ENCODE results near the gene ATF7IP2. TPM values are rescaled to one million over a fixed set of nuclear protein-coding genes. Genes with fewer than 3 reads are reported as not detected.

ATF7IP2 gene
- total and polyA plus RNA-seq, 9 of the 15 experiments (the other 6 are each of a cell fraction or from before 2014, with no cell fraction given), result 131 to 515 (median 196) TPM

DNA sequence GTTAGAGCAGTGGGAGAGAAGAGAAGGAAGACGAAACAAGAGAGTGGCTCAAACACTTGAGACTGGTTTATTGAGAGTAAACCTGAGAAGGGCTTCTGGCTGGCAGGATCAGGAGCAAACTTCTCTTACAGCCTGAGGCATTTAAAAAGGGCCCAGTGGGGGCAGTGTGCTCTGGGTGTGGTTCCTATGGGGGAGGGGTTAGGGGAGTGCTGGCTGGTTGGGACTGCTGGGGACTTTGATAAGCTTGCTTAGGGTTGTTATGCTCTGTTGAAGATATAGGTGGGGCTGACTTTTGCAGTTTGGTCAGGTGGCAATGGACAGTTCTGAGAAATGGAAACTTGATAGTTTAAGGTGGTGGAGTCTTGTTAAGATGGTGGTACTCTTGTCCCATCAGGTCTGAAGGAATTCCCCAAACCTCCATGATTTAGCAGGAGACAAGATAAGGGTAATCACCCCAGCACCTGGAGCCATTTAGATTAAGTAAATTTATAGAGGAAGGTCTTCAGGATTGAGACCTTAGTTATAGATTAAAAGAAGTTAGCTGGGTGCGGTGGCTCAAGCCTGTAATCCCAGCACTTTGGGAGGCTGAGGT, 115.3 kb downstream of the ATF7IP2 start (continued):
- TF ChIP-seq FOXM1 (IDR thresholded peaks at IDR 0.05; ENCODE audit: low read depth) (peak; percentile 66), FOXM1 (CRISPR knock-in tag; IDR thresholded peaks at IDR 0.05; ENCODE audit: low read depth) (no peak), RAD21 (CRISPR knock-in tag; conservative IDR thresholded peaks at IDR 0.05 in 1 of 2, IDR thresholded peaks at IDR 0.05 in 1 of 2) (peak in 1 of 2 experiments; percentile 9; a peak in 1 of 4 replicates), GTF2E2 (tag; IDR thresholded peaks at IDR 0.05) (no peak), TEAD1 (CRISPR knock-in tag; IDR thresholded peaks at IDR 0.05) (no peak), HSF4 (CRISPR knock-in tag; IDR thresholded peaks at IDR 0.05; ENCODE audit: borderline replicate concordance) (peak; percentile 88), ILK (tag; IDR thresholded peaks at IDR 0.05; ENCODE audit: borderline replicate concordance, low read depth) (no peak), MEIS2 (IDR thresholded peaks at IDR 0.05; ENCODE audit: partially characterized antibody) (peak; percentile 19), SMAD4 (CRISPR knock-in tag; conservative IDR thresholded peaks at IDR 0.05) (peak; percentile 84), EWSR1 (IDR thresholded peaks at IDR 0.05; ENCODE audit: borderline replicate concordance, low read depth, partially characterized antibody) (no peak), ZFP1 (CRISPR knock-in tag; IDR thresholded peaks at IDR 0.05) (no peak), LEF1 (IDR thresholded peaks at IDR 0.05) (peak; percentile 78), HDAC3 (IDR thresholded peaks at IDR 0.05; ENCODE audit: borderline replicate concordance, partially characterized antibody) (peak; percentile 36), TRIM24 (IDR thresholded peaks at IDR 0.05) (peak; percentile 98), DPF2 (IDR thresholded peaks at IDR 0.05) (peak; percentile 68)
- TF ChIP-seq, protein P1, sequence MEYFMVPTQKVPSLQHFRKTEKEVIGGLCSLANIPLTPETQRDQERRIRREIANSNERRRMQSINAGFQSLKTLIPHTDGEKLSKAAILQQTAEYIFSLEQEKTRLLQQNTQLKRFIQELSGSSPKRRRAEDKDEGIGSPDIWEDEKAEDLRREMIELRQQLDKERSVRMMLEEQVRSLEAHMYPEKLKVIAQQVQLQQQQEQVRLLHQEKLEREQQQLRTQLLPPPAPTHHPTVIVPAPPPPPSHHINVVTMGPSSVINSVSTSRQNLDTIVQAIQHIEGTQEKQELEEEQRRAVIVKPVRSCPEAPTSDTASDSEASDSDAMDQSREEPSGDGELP (CRISPR knock-in tag; IDR thresholded peaks at IDR 0.05; ENCODE audit: borderline replicate concordance), result peak; percentile 21; the same call in 1 of the 2 replicates
- TF ChIP-seq, protein P2, sequence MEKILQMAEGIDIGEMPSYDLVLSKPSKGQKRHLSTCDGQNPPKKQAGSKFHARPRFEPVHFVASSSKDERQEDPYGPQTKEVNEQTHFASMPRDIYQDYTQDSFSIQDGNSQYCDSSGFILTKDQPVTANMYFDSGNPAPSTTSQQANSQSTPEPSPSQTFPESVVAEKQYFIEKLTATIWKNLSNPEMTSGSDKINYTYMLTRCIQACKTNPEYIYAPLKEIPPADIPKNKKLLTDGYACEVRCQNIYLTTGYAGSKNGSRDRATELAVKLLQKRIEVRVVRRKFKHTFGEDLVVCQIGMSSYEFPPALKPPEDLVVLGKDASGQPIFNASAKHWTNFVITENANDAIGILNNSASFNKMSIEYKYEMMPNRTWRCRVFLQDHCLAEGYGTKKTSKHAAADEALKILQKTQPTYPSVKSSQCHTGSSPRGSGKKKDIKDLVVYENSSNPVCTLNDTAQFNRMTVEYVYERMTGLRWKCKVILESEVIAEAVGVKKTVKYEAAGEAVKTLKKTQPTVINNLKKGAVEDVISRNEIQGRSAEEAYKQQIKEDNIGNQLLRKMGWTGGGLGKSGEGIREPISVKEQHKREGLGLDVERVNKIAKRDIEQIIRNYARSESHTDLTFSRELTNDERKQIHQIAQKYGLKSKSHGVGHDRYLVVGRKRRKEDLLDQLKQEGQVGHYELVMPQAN (IDR thresholded peaks at IDR 0.05; ENCODE audit: borderline replicate concordance), result no peak
- TF ChIP-seq, protein P3, sequence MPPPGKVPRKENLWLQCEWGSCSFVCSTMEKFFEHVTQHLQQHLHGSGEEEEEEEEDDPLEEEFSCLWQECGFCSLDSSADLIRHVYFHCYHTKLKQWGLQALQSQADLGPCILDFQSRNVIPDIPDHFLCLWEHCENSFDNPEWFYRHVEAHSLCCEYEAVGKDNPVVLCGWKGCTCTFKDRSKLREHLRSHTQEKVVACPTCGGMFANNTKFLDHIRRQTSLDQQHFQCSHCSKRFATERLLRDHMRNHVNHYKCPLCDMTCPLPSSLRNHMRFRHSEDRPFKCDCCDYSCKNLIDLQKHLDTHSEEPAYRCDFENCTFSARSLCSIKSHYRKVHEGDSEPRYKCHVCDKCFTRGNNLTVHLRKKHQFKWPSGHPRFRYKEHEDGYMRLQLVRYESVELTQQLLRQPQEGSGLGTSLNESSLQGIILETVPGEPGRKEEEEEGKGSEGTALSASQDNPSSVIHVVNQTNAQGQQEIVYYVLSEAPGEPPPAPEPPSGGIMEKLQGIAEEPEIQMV (tag; conservative IDR thresholded peaks at IDR 0.05; ENCODE audit: low read depth), result peak; percentile 41; the same call in 1 of the 2 replicates
- TF ChIP-seq, protein P4, sequence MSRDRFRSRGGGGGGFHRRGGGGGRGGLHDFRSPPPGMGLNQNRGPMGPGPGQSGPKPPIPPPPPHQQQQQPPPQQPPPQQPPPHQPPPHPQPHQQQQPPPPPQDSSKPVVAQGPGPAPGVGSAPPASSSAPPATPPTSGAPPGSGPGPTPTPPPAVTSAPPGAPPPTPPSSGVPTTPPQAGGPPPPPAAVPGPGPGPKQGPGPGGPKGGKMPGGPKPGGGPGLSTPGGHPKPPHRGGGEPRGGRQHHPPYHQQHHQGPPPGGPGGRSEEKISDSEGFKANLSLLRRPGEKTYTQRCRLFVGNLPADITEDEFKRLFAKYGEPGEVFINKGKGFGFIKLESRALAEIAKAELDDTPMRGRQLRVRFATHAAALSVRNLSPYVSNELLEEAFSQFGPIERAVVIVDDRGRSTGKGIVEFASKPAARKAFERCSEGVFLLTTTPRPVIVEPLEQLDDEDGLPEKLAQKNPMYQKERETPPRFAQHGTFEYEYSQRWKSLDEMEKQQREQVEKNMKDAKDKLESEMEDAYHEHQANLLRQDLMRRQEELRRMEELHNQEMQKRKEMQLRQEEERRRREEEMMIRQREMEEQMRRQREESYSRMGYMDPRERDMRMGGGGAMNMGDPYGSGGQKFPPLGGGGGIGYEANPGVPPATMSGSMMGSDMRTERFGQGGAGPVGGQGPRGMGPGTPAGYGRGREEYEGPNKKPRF (IDR thresholded peaks at IDR 0.05; ENCODE audit: low read depth, low read length), result no peak
- TF ChIP-seq, protein P5, sequence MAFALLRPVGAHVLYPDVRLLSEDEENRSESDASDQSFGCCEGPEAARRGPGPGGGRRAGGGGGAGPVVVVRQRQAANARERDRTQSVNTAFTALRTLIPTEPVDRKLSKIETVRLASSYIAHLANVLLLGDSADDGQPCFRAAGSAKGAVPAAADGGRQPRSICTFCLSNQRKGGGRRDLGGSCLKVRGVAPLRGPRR (CRISPR knock-in tag; IDR thresholded peaks at IDR 0.05), result peak; percentile 84; the same call in 1 of the 2 replicates
